ENCODE results near the gene OR2V1. TPM values are rescaled to one million over a fixed set of nuclear protein-coding genes. Genes with fewer than 3 reads are reported as not detected.
"Not testable (repeated sequence)": the region's sequence is repeated elsewhere in the genome, so short reads cannot be mapped to it uniquely, and the experiment has no call there.

OR2V1 gene
- total and polyA plus RNA-seq, 2 donors, result 0.02 to 0.05 TPM

DNA sequence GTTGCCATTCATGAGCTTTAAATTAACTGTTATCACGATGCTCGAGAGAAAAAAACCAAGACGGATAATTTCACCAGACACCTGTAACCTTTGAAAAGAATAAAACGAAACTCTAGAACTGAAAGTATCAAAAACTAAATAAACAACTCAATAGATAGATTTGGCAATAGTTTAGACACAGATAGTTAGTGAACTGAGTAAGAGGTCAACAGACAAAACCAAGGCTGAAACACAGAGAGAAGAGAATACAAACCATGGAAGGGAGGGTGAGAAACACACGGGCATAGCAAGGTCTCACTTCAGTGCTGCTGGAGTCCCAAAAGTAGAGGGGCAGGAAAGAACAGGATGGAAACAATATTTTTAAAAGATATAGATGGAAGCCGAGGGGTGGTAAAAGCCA lies 3.3 kb upstream of the OR2V1 start:
- peaks cover 0 to 5% of the 10 kb centered on the region in 2 donors for H3K27me3 ChIP-seq (ENCODE audit: control insufficient read depth in 2 of 2, insufficient read depth in 1 of 2, low read length in 1 of 2)
- no peaks in the 10 kb centered on the region for H3K4me1 ChIP-seq (ENCODE audit: control insufficient read depth in 2 of 2, insufficient read depth in 2 of 2, low read length in 2 of 2)
- no peak overlapping the region for H3K4me3 ChIP-seq (ENCODE audit: low read length in 2 of 2)
- no peak for DNase-seq (ENCODE audit: low read depth in 6 of 9, low spot score in 9 of 9)
- no peaks in the 10 kb centered on the region for H3K36me3 ChIP-seq (ENCODE audit: control insufficient read depth in 2 of 2, insufficient read depth in 2 of 2, low read length in 1 of 2)
- H3K27ac ChIP-seq (ENCODE audit: low read depth in 1 of 2, low read length in 1 of 2), result no peak overlapping the region
- WGBS, result 95% methylated on average over 6 of the region's 6 CpGs
- H3K9me3 ChIP-seq (ENCODE audit: control insufficient read depth in 2 of 2, insufficient read depth in 1 of 2, low read length in 1 of 2), result no peaks in the 10 kb centered on the region

DNA sequence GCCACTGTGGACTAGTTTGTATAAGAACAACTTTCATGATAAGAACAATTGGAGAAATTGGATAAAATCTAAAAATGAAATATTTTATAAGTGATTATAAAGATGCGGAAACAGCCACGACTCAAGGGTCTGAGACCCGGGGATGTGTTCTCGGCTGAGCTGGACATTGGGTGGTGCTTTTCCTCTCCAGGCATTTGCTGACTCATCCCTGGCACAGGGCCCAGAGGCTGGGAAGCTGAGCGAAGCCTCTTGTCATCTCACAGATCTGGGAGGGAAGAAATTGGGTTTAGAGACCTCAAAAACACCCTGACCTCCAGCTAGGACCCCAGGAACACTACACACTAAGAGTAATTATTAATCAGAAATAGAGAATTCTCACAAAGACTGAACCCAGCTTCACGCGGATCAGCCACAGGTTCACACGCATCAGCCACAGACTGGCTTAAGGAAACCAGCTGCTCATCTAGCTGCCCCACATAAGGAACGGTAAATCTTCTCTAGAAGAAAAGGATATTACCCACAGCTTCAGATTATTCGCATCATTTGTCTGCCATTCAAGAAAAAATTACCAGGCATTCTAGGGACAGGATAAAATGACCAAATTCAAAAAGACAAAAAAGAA lies 2.8 kb upstream of the OR2V1 start:
- Histone ChIP-seq H3K36me3 (ENCODE audit: control insufficient read depth in 2 of 2, insufficient read depth in 2 of 2, low read length in 1 of 2) (no peaks in the 10 kb centered on the region), H3K27ac (ENCODE audit: low read depth in 1 of 2, low read length in 1 of 2) (no peak overlapping the region), H3K4me1 (ENCODE audit: control insufficient read depth in 2 of 2, insufficient read depth in 2 of 2, low read length in 2 of 2) (no peaks in the 10 kb centered on the region), H3K9me3 (ENCODE audit: control insufficient read depth in 2 of 2, insufficient read depth in 1 of 2, low read length in 1 of 2) (no peaks in the 10 kb centered on the region), H3K27me3 (ENCODE audit: control insufficient read depth in 2 of 2, insufficient read depth in 1 of 2, low read length in 1 of 2) (peaks cover 0 to 5% of the 10 kb centered on the region in 2 donors), H3K4me3 (ENCODE audit: low read length in 2 of 2) (no peak overlapping the region)
- DNase-seq (ENCODE audit: low read depth in 6 of 9, low spot score in 9 of 9), result no peak
- WGBS, result 66% methylated on average over 10 of the region's 10 CpGs

DNA sequence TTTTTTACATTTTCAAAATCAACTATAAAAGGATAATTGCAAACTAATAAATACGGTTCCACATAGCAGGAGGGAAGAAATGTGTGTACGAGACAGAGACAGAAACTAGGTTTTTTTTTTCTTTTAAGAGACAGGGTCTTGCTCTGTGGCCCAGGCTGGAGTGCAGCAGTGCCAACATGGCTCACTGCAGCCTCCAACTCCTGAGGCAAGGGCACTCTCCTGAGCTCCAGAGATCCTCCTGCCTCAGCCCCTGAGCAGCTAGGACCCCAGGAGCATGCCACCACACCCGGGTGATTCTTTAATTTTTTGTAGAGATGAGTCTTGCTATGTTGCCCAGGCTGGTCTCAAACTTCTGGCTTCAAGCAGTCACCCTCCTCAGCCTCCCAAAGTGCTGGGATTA lies 2.1 kb upstream of the OR2V1 start:
- Histone ChIP-seq H3K27ac (ENCODE audit: low read depth in 1 of 2, low read length in 1 of 2) (no peak overlapping the region), H3K4me3 (ENCODE audit: low read length in 2 of 2) (no peak overlapping the region), H3K4me1 (ENCODE audit: control insufficient read depth in 2 of 2, insufficient read depth in 2 of 2, low read length in 2 of 2) (no peaks in the 10 kb centered on the region), H3K9me3 (ENCODE audit: control insufficient read depth in 2 of 2, insufficient read depth in 1 of 2, low read length in 1 of 2) (no peaks in the 10 kb centered on the region), H3K36me3 (ENCODE audit: control insufficient read depth in 2 of 2, insufficient read depth in 2 of 2, low read length in 1 of 2) (no peaks in the 10 kb centered on the region), H3K27me3 (ENCODE audit: control insufficient read depth in 2 of 2, insufficient read depth in 1 of 2, low read length in 1 of 2) (peaks cover 0 to 7% of the 10 kb centered on the region in 2 donors)
- DNase-seq (ENCODE audit: low read depth in 6 of 9, low spot score in 9 of 9), result no peak
- 93% methylated on average over 3 of the region's 3 CpGs for WGBS

DNA sequence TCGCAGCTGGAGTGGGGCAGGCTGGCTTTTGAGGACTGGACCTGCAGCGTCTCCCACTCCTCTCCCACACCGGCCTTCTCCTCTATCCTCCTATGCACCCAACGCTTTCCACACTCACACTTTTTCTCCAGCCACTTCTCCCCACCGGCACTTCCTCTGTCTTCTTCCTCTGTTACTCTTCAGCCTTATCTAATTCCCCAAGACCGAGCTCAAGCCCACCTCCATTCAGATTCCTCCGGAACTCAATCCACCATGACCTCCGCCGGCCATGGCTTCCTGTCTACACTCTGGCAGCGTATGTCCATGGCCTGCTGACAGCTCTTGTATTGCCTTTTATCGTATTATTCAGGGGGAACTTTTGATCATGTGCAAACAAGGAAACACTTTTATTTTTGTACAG lies 545 bp upstream of the OR2V1 start:
- no peak for DNase-seq (ENCODE audit: low read depth in 6 of 9, low spot score in 9 of 9)
- Histone ChIP-seq H3K4me1 (ENCODE audit: control insufficient read depth in 2 of 2, insufficient read depth in 2 of 2, low read length in 2 of 2) (no peaks in the 10 kb centered on the region), H3K27ac (ENCODE audit: low read depth in 1 of 2, low read length in 1 of 2) (no peak overlapping the region), H3K27me3 (ENCODE audit: control insufficient read depth in 2 of 2, insufficient read depth in 1 of 2, low read length in 1 of 2) (peaks cover 0 to 7% of the 10 kb centered on the region in 2 donors), H3K36me3 (ENCODE audit: control insufficient read depth in 2 of 2, insufficient read depth in 2 of 2, low read length in 1 of 2) (no peaks in the 10 kb centered on the region), H3K9me3 (ENCODE audit: control insufficient read depth in 2 of 2, insufficient read depth in 1 of 2, low read length in 1 of 2) (no peaks in the 10 kb centered on the region), H3K4me3 (ENCODE audit: low read length in 2 of 2) (no peak overlapping the region)
- 84% methylated on average over 11 of the region's 11 CpGs for WGBS

DNA sequence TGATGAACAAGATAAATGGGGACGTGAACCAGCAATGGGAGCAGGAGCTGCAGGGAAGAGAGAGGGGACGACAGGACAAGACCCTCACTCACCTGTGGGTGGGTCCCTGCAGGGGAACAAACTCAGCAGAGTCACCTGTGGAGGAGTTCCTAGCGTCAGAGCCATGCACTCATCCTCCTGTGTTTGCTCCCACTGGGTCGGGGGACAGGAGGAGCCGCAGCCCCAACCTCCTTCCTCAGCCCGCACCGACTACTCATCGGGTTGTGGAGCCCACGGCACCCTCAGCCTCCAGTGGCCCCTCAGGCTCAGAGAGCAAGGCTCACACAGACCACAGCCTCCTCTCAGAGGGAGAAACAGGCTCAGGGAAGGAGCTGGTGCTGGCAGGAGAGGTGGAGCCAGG lies 888 bp downstream of the OR2V1 start:
- H3K4me1 ChIP-seq (ENCODE audit: control insufficient read depth in 2 of 2, insufficient read depth in 2 of 2, low read length in 2 of 2); H3K9me3 ChIP-seq (ENCODE audit: control insufficient read depth in 2 of 2, insufficient read depth in 1 of 2, low read length in 1 of 2); H3K36me3 ChIP-seq (ENCODE audit: control insufficient read depth in 2 of 2, insufficient read depth in 2 of 2, low read length in 1 of 2); DNase-seq (ENCODE audit: low read depth in 6 of 9, low spot score in 9 of 9); H3K27me3 ChIP-seq (ENCODE audit: control insufficient read depth in 2 of 2, insufficient read depth in 1 of 2, low read length in 1 of 2); H3K27ac ChIP-seq (ENCODE audit: low read depth in 1 of 2, low read length in 1 of 2); H3K4me3 ChIP-seq (ENCODE audit: low read length in 2 of 2): not testable (repeated sequence)
- 72% methylated on average over 9 of the region's 9 CpGs for WGBS

DNA sequence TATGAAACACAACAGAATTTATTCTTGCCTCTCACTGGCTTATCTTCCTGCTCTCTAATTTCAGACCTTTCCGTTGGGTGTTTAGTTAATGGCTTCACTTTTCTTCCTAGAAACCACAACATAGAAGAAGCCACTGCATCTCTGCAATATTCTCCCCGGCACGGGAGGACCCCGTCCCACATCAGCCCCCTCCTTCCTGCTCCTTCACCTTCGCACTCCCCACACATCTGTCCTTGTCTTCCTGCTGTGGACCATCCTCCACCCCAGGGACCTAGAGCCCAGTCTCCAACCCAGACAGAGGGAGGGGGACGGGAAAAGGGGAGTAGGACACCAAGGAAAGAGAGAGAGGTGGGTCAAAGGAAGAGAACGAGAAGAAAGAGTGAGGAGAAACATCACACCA lies 1.4 kb downstream of the OR2V1 start:
- Histone ChIP-seq H3K27ac (ENCODE audit: low read depth in 1 of 2, low read length in 1 of 2) (no peak overlapping the region), H3K4me1 (ENCODE audit: control insufficient read depth in 2 of 2, insufficient read depth in 2 of 2, low read length in 2 of 2) (no peaks in the 10 kb centered on the region), H3K4me3 (ENCODE audit: low read length in 2 of 2) (no peak overlapping the region), H3K9me3 (ENCODE audit: control insufficient read depth in 2 of 2, insufficient read depth in 1 of 2, low read length in 1 of 2) (no peaks in the 10 kb centered on the region), H3K36me3 (ENCODE audit: control insufficient read depth in 2 of 2, insufficient read depth in 2 of 2, low read length in 1 of 2) (no peaks in the 10 kb centered on the region), H3K27me3 (ENCODE audit: control insufficient read depth in 2 of 2, insufficient read depth in 1 of 2, low read length in 1 of 2) (peaks cover 0 to 7% of the 10 kb centered on the region in 2 donors)
- WGBS, result 58% methylated on average over 7 of the region's 7 CpGs
- no peak for DNase-seq (ENCODE audit: low read depth in 6 of 9, low spot score in 9 of 9)

DNA sequence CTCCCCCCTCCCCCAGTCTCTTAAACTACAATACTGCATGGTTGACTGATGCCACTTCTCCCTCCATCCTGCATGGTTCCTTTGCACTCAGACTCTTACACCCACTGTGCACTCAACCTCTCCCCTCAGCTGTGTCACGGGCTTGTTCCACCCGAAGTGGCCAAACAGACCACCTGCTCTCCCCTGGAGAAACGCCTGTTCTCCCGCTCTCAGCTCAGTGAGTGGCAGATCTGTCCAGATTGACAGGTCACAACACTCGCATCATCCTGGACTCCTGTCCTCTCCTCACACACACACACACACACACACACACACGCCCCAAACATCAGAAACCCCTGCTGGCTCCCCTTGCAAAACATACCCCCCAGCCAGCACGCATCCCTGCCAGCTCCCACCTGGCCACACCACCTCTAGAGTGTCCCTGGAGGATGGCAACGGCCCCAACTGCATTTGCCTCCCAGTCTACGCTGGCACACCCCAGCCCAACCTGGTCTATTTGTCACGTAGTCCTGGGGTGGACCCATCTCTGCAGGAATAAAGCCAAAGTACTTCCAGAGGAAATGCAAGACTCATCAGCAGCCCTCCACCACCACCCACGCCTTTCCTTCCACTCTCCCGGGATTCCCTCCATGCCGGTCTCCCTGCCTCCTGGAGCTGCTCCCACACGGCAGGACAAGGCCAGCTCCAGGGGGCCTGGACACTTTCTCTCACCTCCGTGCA lies 2.9 kb downstream of the OR2V1 start:
- H3K27ac ChIP-seq (ENCODE audit: low read depth in 1 of 2, low read length in 1 of 2), result no peak overlapping the region
- WGBS, result 80% methylated on average over 15 of the region's 15 CpGs
- H3K4me3 ChIP-seq (ENCODE audit: low read length in 2 of 2), result no peak overlapping the region
- no peaks in the 10 kb centered on the region for H3K36me3 ChIP-seq (ENCODE audit: control insufficient read depth in 2 of 2, insufficient read depth in 2 of 2, low read length in 1 of 2)
- H3K9me3 ChIP-seq (ENCODE audit: control insufficient read depth in 2 of 2, insufficient read depth in 1 of 2, low read length in 1 of 2), result no peaks in the 10 kb centered on the region
- H3K27me3 ChIP-seq (ENCODE audit: control insufficient read depth in 2 of 2, insufficient read depth in 1 of 2, low read length in 1 of 2), result peaks cover 0 to 9% of the 10 kb centered on the region in 2 donors
- DNase-seq (ENCODE audit: low read depth in 6 of 9, low spot score in 9 of 9), result no peak
- no peaks in the 10 kb centered on the region for H3K4me1 ChIP-seq (ENCODE audit: control insufficient read depth in 2 of 2, insufficient read depth in 2 of 2, low read length in 2 of 2)

DNA sequence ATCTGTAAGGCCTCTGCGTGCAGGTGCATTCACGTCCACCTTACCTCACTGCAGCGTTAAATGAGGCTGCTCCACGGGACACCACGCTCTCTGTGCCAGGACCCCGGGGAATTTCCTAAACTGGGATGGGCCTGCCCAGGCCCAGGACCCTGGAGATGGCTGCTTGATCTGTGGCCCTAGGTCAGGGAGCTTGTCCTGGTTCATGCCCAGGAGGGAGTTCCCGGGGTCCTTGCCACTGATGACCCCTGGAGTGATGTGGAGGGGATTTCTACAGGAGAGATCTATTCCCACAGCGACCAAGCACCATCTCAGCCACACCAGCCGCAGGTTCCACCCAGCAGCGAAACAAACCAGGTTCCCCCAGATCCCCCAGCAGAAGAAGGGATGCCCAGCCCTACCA lies 3.5 kb downstream of the OR2V1 start:
- Histone ChIP-seq H3K27me3 (ENCODE audit: control insufficient read depth in 2 of 2, insufficient read depth in 1 of 2, low read length in 1 of 2) (peaks cover 0 to 11% of the 10 kb centered on the region in 2 donors), H3K4me3 (ENCODE audit: low read length in 2 of 2) (no peak overlapping the region), H3K27ac (ENCODE audit: low read depth in 1 of 2, low read length in 1 of 2) (no peak overlapping the region), H3K9me3 (ENCODE audit: control insufficient read depth in 2 of 2, insufficient read depth in 1 of 2, low read length in 1 of 2) (no peaks in the 10 kb centered on the region), H3K36me3 (ENCODE audit: control insufficient read depth in 2 of 2, insufficient read depth in 2 of 2, low read length in 1 of 2) (no peaks in the 10 kb centered on the region), H3K4me1 (ENCODE audit: control insufficient read depth in 2 of 2, insufficient read depth in 2 of 2, low read length in 2 of 2) (no peaks in the 10 kb centered on the region)
- 95% methylated on average over 10 of the region's 10 CpGs for WGBS
- no peak for DNase-seq (ENCODE audit: low read depth in 6 of 9, low spot score in 9 of 9)

DNA sequence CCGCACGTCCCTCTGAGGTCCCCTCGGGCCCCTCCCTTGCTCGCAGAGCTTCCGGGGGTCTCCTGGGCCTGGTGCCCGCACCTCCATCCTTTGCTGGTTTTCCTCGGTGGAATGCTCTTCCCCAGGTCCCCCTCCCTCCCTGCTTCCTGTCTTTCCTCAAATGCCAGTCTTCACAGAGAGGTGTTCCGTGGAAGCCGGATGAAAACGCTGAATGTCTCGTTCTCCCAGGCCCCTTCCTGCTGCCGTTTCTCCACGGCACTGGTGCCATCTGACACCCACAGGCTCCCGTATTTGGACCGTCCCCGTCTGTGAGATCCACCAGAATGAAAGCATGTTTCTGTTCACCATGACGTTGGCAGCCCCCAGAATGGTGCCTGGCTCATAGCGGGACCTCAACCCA lies 4.1 kb downstream of the OR2V1 start:
- Histone ChIP-seq H3K27ac (ENCODE audit: low read depth in 1 of 2, low read length in 1 of 2) (no peak overlapping the region), H3K36me3 (ENCODE audit: control insufficient read depth in 2 of 2, insufficient read depth in 2 of 2, low read length in 1 of 2) (no peaks in the 10 kb centered on the region), H3K27me3 (ENCODE audit: control insufficient read depth in 2 of 2, insufficient read depth in 1 of 2, low read length in 1 of 2) (peaks cover 0 to 18% of the 10 kb centered on the region in 2 donors), H3K4me1 (ENCODE audit: control insufficient read depth in 2 of 2, insufficient read depth in 2 of 2, low read length in 2 of 2) (no peaks in the 10 kb centered on the region), H3K4me3 (ENCODE audit: low read length in 2 of 2) (no peak overlapping the region), H3K9me3 (ENCODE audit: control insufficient read depth in 2 of 2, insufficient read depth in 1 of 2, low read length in 1 of 2) (no peaks in the 10 kb centered on the region)
- WGBS, result 80% methylated on average over 18 of the region's 18 CpGs
- no peak for DNase-seq (ENCODE audit: low read depth in 6 of 9, low spot score in 9 of 9)

Data from thymus (tissue), 11 donors.